Mesangial cell (primary cell): ENCODE measurements around the gene SH2D3A. TPM values are rescaled to one million over a fixed set of nuclear protein-coding genes. Genes with fewer than 3 reads are reported as not detected.

Experiments
- total RNA-seq: library from RNA; depleted of rRNA; stranded (reverse); fragments of >200 nt; gene quantifications from 2 replicates; pipeline ENCODE4 v1.2.3, GENCODE V29; 2015

The SH2D3A gene
- total RNA-seq: 8.5 and 11.2 TPM in 2 replicates

DNA sequence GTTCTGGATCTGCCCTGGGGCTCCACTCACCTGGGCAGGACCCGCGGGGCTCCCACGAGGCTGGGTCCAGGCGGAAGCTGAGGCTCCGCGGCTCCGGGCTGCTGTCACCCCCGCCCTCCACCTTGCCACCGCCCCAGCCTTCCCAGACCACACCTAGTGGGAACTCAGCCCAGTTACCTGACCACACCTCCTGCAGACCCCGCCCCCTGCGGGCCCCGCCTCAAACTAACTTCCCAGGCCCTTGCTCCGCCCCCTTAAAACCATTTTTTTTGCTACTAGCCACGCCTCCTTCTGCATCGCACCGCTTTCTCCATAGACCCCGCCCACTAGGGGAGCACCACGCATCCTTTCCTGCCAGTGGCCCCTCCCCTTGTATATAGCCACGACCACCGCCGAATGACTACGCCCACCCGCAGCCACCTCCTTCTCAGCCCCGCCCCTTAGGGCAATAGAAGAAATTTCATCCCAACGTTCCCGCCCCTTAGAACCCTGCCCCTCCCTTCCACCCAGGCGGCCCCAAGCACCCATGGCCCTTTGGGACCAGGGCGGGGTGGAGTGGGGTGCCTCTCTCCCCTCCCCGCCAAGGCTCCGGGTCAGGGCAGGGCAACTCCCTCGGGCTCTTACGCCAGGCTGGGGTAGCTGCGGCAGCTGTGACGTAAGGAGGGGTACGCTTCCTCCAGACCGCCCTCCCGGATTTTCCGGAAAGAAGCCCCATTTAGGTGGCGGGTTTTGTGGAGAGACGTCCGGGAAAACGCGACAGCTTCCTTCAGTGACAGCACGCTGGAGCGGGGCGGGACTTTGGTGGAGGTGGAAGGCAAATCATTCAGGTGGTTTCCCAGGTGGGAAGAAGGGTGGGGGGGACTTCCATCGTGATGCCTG is at the start of gene SH2D3A:
TSS of gene SH2D3A (minus strand) at position 79 of the 879 bp plus-strand sequence. CDS start 3,687 bp downstream, outside the sequence.

DNA sequence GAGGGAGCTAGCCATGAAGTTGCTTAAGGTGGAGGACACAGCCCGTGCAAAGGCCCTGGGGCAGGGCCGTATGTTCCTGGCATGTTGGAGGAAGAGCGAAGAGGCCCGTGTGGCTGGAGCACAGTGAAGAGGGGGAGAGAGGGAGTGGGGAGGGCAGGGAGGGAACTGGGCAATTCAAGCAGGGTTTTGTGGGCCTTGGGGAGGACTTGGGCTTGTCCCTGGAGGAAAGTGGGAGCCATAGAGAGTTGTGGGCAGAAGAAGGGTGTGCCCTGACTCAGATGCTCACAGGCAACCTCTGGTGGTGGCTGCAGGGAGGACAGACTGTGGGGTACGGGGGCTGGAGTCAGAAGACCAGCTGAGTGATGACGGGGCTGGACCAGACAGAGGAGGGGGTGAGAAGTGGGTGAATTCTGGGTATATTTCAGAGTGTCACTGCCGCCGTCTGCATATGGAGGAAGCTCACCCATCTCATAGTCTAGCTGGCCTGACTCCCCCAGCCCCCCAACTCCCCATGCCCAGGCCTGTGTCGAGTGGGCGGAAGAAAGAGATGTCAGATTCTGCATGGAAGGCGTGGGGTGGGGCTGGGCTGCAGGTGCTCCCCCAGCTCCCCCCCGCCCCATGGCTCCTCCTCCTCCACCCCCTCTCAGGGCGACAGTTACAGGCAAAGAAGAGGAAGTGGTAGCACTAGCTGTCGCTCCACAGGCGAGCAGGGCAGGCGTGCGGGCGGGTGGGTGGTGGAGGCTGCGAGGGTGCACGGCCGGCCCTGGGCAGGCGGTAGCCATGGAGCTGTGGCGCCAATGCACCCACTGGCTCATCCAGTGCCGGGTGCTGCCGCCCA is 5.0 kb upstream of the SH2D3A start, which contains the start of gene VAV1:
TSS of gene VAV1 (plus strand) at position 681 of the 838 bp plus-strand sequence. CDS start at position 781, 100 bp downstream.

GRCh38 chr19:6739390-6739882 is 27.8 kb downstream of the SH2D3A start, which contains the start of gene TRIP10:
TRIP10 (plus strand) TSS chr19:6739680; CDS start chr19:6739762, 82 bp downstream.

GRCh38 chr19:6737284-6737872 is 29.9 kb downstream of the SH2D3A start, which contains the start of gene GPR108:
GPR108 (minus strand) TSS chr19:6737580; CDS start chr19:6737576, 4 bp downstream.

DNA sequence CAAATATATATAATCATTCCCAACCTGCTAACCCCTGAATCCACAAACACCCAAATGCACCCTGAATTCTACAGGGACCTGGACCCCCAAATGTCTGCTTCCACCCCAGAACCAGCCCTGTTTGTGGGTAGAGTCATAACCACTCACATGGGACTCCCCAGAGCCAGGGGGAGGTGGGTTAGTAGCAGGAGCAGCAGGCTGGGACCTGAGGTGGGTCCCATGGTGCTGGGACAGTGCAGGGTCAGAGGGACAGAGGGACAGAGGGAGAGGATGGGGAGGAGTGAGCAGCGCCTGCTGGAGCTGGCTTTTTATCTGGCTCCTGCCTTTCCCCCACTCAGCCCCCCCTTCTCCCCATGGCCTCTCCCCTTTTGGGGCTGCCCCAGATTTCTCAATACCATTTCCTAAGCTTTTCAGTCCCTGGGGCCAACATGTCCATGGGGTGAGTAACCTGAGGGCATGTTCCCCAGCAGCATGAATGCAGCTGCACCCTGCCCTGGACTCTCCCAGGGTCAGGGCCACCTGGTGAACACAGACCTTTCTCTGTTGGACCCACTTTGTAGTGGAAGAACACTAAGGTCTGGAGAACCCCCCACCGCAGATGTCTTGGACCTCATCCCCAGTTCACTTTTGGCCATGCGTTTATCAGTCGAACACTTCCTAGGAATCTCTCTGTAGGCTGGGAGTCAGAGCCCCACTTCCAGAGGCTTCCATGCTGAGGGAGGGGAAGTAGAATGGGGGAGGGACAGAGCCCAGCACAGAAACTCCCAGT is 46.7 kb downstream of the SH2D3A start, which contains the start of gene C3:
TSS of gene C3 (minus strand) at position 282 of the 769 bp plus-strand sequence. CDS start at position 221, 61 bp downstream.

Other genes with a start within 250 kb of the SH2D3A start
- gene TNFSF9, start 236.4 kb downstream of the SH2D3A start, total RNA-seq: 20.9 and 28.5 TPM in 2 replicates
- 70.9 and 153 TPM in 2 replicates for gene CD70, start 176.3 kb downstream of the SH2D3A start, total RNA-seq
- gene TNFSF14, start 97.3 kb downstream of the SH2D3A start, total RNA-seq: not detected in 2 replicates
- gene C3, start 46.8 kb downstream of the SH2D3A start, total RNA-seq: 0.49 and 10.9 TPM in 2 replicates
- 40.2 and 49.4 TPM in 2 replicates for gene GPR108, start 29.9 kb downstream of the SH2D3A start, total RNA-seq
- gene TRIP10, start 27.8 kb downstream of the SH2D3A start, total RNA-seq: 44.8 and 60.2 TPM in 2 replicates
- gene VAV1, start 5.3 kb upstream of the SH2D3A start, total RNA-seq: 0.13 TPM in 1 of 2 replicates, not detected in the other
- gene ADGRE1, start 120.1 kb upstream of the SH2D3A start, total RNA-seq: not detected in 2 replicates